Measurements from ENCODE around the gene ZNF592.

DNA sequence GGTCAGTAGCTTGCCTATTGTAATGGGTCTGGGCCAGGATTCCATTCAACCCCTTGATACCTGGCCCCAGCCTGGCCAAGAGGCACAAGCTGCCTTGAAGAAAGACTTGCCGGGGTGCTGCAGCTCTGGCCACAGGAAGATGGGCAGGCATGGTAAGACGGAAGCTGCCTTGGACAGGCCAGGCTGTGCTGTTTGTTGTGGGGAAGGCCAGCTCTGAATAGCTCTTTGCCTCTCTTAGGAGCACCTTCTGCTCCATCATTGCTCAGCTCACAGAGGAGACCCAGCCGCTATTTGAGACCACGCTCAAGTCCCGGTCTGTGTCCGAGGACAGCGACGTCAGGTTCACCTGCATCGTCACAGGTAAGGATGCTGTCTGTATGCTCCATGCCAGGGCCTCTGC is 78.9 kb downstream of the ZNF592 start:
- no peak for TF ChIP-seq TAF1 (IDR thresholded peaks at IDR 0.05; ENCODE audit: borderline replicate concordance, low read depth, low read length)
- no peak for TF ChIP-seq POLR2A (IDR thresholded peaks at IDR 0.05; ENCODE audit: low read depth, low read length)

All from GM12892 (cell line).